ENCODE measurements around the gene AMDHD1. TPM values are rescaled to one million over a fixed set of nuclear protein-coding genes. Genes with fewer than 3 reads are reported as not detected.

Gene AMDHD1
- total RNA-seq, 1 donor from 2014 or later = 2.2 TPM

- no peak overlapping the region for H3K4me3 ChIP-seq
- H3K79me2 ChIP-seq (ENCODE audit: low read depth) = no peaks in the 10 kb centered on the region
- no peaks in the 10 kb centered on the region for H3K9me3 Mint-ChIP-seq
- DNase-seq (ENCODE audit: low spot score) = no peak
- no peaks in the 10 kb centered on the region for H4K20me1 ChIP-seq (ENCODE audit: low read depth)
- no peak overlapping the region for H3K27ac ChIP-seq
- no peaks in the 10 kb centered on the region for H3K9me3 ChIP-seq (ENCODE audit: low read depth)
- no peaks in the 10 kb centered on the region for H3K36me3 ChIP-seq
- H3K36me3 Mint-ChIP-seq = no peaks in the 10 kb centered on the region
- H3K4me2 ChIP-seq = no peak overlapping the region
- H2AFZ ChIP-seq (replicated peaks) = no peak overlapping the region
- H3K9ac ChIP-seq = no peak overlapping the region
- no peaks in the 10 kb centered on the region for H3F3A ChIP-seq (ENCODE audit: low read depth)
- no peaks in the 10 kb centered on the region for H3K4me1 ChIP-seq
- H3K4me1 Mint-ChIP-seq = no peaks in the 10 kb centered on the region
- TF ChIP-seq CTCF (IDR thresholded peaks at IDR 0.05) (no peak), EZH2 (IDR thresholded peaks at IDR 0.05) (no peak), EZH2phosphoT487 (IDR thresholded peaks at IDR 0.05) (no peak)
- no peaks in the 10 kb centered on the region for H3K27me3 ChIP-seq
- no peak overlapping the region for H3K27ac Mint-ChIP-seq
- no peak overlapping the region for H3K4me3 Mint-ChIP-seq
- no peaks in the 10 kb centered on the region for H3K27me3 Mint-ChIP-seq (ENCODE audit: insufficient read depth, low read depth)
Observed at GRCh38 chr12:95976416-95976832, 33.3 kb downstream of the AMDHD1 start.

- no peak overlapping the region for H3K4me3 Mint-ChIP-seq
- H3K9me3 Mint-ChIP-seq = no peaks in the 10 kb centered on the region
- Histone ChIP-seq H3K9me3 (ENCODE audit: low read depth) (no peaks in the 10 kb centered on the region), H3K4me2 (no peak overlapping the region), H3K36me3 (no peaks in the 10 kb centered on the region), H3K27me3 (no peaks in the 10 kb centered on the region), H3K4me3 (no peak overlapping the region), H3K27ac (no peak overlapping the region), H2AFZ (replicated peaks) (no peak overlapping the region), H3K79me2 (ENCODE audit: low read depth) (no peaks in the 10 kb centered on the region), H3K9ac (no peak overlapping the region), H4K20me1 (ENCODE audit: low read depth) (no peaks in the 10 kb centered on the region), H3K4me1 (no peaks in the 10 kb centered on the region), H3F3A (ENCODE audit: low read depth) (no peaks in the 10 kb centered on the region)
- no peak for DNase-seq (ENCODE audit: low spot score)
- no peaks in the 10 kb centered on the region for H3K36me3 Mint-ChIP-seq
- no peaks in the 10 kb centered on the region for H3K4me1 Mint-ChIP-seq
- no peak for TF ChIP-seq CTCF (IDR thresholded peaks at IDR 0.05)
- TF ChIP-seq EZH2phosphoT487 (IDR thresholded peaks at IDR 0.05) = no peak
- no peak for TF ChIP-seq EZH2 (IDR thresholded peaks at IDR 0.05)
- no peak overlapping the region for H3K27ac Mint-ChIP-seq
- H3K27me3 Mint-ChIP-seq (ENCODE audit: insufficient read depth, low read depth) = no peaks in the 10 kb centered on the region
Observed at GRCh38 chr12:95977764-95978305, 34.7 kb downstream of the AMDHD1 start.

GRCh38 chr12:95978351-95978750 lies 35.2 kb downstream of the AMDHD1 start:
- TF ChIP-seq EZH2phosphoT487 (IDR thresholded peaks at IDR 0.05) = no peak
- TF ChIP-seq EZH2 (IDR thresholded peaks at IDR 0.05) = no peak
- no peak for TF ChIP-seq CTCF (IDR thresholded peaks at IDR 0.05)

More at GRCh38 chr12:95978351-95978750, 35.2 kb downstream of the AMDHD1 start:
- Histone ChIP-seq H3K27me3 (no peaks in the 10 kb centered on the region), H3K4me2 (no peak overlapping the region), H3K4me3 (no peak overlapping the region), H3K79me2 (ENCODE audit: low read depth) (no peaks in the 10 kb centered on the region), H3K36me3 (no peaks in the 10 kb centered on the region), H3K9ac (no peak overlapping the region), H3K9me3 (ENCODE audit: low read depth) (no peaks in the 10 kb centered on the region), H3K27ac (no peak overlapping the region), H4K20me1 (ENCODE audit: low read depth) (no peaks in the 10 kb centered on the region), H3K4me1 (no peaks in the 10 kb centered on the region), H3F3A (ENCODE audit: low read depth) (no peaks in the 10 kb centered on the region), H2AFZ (replicated peaks) (no peak overlapping the region)
- no peak for DNase-seq (ENCODE audit: low spot score)
- Mint-ChIP-seq H3K27ac (no peak overlapping the region), H3K36me3 (no peaks in the 10 kb centered on the region), H3K4me3 (no peak overlapping the region), H3K27me3 (ENCODE audit: insufficient read depth, low read depth) (no peaks in the 10 kb centered on the region), H3K4me1 (no peaks in the 10 kb centered on the region), H3K9me3 (no peaks in the 10 kb centered on the region)

Data from neural progenitor cell (in vitro differentiated cells).